HG03196 (cell line): Measurements from ENCODE around the gene CLEC18B.
"Not testable (repeated sequence)": the region's sequence is repeated elsewhere in the genome, so short reads cannot be mapped to it uniquely, and the experiment has no call there.

Experiments
- ATAC-seq: cut with Tn5 transposase; IDR thresholded peaks from one replicate; pipeline ENCODE4 v1.9.1; 2021; ENCODE audit not compliant: unreplicated experiment

The CLEC18B gene

DNA sequence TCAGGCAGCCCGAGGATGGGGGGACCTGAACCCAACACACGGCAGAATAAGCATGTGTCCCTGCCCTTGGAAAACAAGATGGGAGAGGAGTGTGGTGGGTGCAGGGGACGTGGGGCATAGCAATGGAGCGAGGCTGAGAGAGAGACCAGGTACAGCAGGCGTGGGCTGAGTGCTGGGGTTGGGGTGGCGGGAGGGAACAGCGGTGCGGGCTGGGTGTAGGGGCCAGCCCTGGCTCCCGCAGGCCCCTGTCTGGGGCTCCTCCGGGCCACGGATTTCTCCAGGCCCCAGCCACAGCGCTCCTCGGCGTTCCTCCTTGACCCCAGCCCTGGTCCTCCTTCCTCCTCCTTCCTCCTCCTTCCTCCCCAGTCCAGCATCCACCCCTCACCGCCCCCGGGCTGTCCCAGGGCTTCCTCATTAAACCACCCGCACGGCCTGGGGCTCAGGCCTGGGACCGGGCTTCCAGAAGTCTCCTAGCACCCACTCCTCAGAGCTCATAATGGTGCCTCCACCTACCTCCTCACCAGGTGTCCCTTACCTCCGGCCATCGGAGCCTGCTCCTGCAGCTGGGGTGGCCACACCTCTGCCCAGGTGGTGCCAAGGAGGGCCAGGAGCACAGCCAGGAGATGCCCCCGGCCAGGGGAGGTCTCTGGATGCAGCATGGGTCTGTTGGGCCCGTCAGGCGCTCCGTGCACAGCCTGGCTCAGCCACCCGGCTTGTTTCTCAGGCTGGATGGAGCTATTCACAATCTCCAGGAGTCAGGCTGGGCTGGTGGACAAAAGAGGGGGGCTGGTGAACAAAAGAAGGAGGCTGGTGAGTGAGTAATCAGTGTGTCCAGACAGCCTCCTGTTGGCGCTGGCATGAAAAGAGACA is at the start of gene CLEC18B:
Gene CLEC18B, minus strand, starts transcription at position 867 of the 870 bp plus-strand sequence. Its CDS starts 208 bp downstream, at position 659.
- ATAC-seq: not testable (repeated sequence)

DNA sequence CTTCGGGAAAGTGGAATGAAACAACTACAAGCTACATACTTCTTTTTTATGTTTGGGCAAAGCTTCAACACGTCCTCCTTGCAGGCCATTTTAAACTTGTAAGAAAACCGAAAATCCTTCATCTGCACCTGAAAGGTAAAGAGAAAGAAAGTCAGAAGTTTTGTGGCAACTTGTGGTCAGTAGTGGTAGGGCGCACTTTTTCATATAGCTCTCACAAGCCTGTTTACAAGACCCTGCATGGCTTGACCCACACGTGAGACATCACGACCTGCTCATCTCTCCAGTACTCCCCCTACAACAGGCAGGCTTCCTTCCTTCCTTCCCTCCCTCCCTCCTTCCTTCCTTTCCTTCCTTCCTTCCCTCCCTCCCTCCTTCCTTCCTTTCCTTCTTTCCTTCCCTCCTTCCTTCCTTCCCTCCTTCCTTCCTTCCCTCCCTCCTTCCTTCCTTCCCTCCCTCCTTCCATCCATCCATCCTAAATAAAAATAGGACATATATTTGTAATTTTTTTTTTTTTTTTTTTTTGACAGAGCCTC is 48.7 kb upstream of the CLEC18B start:
- ATAC-seq: no peak

- no peak for ATAC-seq
These were observed 47.7 kb upstream of the CLEC18B start for GRCh38 chr16:74468807-74469525.

GRCh38 chr16:74466872-74467271 is 45.6 kb upstream of the CLEC18B start:
- ATAC-seq: no peak

DNA sequence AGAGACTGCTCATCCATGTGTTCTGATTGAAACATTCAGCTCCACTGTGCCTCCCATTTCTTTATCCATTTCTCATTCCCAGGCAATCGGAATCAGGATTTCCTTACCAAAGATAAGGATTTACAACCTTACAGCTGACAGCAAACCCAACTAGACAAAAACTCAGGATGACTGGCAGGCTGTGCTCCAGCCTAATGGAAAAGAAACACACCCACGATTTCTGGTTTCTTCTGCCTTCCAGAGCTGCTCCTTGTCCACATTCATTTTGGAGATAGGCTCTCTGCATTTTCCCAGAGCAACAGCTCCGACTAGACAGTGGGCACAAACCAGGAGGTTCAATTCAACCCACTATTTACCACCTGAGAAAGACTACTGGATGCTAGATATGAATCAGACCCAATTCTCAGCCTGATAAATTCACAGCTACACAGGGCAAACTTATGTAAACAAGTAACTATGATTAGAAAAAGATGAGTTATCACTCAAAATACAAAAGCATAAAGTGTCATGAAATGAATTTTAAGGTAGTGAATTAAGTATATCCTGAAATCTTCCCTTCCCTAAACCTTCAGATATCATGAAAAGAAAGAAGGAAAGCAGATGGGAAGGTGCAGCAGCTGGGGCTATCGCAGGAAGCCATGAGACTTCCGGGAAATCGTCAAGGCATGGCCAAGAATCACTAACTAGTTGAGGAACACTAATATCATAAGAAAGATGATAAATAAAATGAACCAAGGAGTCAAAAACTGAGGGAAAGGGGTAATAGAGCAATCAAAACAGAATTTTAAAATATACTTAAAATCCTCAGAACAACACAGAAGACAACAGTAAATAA is 44.8 kb upstream of the CLEC18B start:
- no peak for ATAC-seq

DNA sequence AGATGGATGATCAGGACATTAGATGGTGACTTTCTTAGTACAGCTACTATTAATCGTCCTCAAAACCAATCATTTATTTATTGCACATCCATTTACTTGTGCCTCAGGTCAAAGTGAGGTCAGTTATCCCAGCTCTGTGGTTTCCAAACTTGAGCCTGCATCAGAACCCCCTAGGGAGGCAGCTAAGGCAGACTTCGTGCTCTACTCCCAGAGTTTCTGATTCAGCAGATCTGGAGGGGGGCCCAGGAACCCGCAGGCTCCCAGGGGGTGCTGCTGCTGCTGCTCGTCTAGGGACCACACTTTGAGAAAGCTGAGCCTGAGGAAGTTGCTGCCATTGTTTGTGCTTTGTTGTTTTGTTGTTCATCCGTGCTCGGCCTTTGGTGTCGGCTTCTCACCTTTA is 44.0 kb upstream of the CLEC18B start:
- ATAC-seq: no peak

DNA sequence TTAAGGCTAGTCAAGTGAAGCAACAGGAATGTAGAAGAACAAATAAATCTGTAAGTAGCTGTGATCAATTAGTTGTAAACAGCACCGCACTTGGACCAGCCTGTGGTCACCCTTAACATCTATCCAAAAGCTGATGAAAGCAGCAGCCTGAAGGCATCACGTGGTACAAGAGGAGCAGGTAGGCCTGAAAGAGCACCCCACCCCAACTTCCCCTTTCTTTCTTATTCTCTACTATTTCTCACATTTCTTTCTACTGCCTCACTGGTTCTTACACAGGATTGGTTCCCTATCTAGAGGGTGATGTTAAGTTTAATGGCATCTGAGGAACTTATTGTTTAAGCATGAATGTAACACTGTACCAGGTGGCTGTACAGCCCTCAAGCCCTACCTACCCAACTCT is 42.6 kb upstream of the CLEC18B start:
- no peak for ATAC-seq

GRCh38 chr16:74462361-74462760 is 41.1 kb upstream of the CLEC18B start:
- no peak for ATAC-seq

GRCh38 chr16:74461826-74462225 is 40.5 kb upstream of the CLEC18B start:
- ATAC-seq: no peak

GRCh38 chr16:74460542-74460941 is 39.3 kb upstream of the CLEC18B start:
- no peak for ATAC-seq

- ATAC-seq: no peak
These were observed 35.0 kb upstream of the CLEC18B start for GRCh38 chr16:74456290-74456625.

DNA sequence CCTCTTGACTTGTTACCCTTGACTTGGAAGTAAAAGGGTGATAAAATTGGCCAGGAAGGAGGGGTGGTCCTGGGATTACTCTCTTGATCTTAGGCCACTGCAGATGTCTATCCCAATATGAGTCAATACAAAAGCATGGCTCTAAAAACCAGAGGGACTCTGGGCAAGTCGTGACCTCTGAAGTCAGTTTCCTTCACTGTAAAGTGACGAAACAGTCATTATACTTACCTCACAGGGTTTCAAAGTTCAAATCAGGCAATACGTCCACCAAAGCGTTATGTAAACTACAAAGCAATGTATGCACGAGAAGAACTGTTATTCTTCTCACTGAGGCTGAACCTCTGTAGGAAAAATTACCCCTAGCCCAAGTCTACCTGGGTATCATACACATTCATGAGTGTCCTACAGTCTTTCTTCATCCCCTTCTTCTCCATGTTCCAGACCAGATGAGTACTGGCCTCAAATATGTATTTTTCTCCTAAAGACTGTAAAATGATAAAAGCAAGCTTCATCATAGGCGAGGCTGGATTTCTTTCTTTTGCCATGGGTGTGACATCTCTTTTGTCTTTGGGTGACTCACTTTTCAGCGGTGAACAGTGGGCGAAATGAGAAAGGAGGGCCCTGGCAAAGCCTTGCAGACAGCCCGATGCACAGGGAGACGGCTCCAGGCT is 34.5 kb upstream of the CLEC18B start:
- no peak for ATAC-seq

DNA sequence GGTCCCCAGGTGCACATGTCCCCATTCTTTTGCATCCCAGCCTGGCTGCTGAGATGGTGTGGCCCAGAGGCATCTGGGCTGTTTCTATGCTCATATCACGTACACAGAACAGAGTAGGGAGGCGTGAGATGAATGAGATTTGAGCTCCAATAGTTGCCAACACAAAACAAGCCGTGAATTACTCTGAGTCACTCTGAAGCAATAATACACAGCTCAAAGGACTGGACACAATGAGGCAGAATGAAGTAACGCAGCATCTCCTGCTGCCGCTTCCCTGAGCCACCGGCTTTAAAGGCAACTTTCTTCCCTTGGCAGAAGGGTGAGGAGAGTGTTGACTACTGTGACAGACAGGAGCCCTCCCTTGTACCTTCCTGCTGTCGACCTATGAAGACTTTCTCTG is 33.9 kb upstream of the CLEC18B start:
- no peak for ATAC-seq

GRCh38 chr16:74451951-74452758 is 30.9 kb upstream of the CLEC18B start:
- ATAC-seq: no peak

DNA sequence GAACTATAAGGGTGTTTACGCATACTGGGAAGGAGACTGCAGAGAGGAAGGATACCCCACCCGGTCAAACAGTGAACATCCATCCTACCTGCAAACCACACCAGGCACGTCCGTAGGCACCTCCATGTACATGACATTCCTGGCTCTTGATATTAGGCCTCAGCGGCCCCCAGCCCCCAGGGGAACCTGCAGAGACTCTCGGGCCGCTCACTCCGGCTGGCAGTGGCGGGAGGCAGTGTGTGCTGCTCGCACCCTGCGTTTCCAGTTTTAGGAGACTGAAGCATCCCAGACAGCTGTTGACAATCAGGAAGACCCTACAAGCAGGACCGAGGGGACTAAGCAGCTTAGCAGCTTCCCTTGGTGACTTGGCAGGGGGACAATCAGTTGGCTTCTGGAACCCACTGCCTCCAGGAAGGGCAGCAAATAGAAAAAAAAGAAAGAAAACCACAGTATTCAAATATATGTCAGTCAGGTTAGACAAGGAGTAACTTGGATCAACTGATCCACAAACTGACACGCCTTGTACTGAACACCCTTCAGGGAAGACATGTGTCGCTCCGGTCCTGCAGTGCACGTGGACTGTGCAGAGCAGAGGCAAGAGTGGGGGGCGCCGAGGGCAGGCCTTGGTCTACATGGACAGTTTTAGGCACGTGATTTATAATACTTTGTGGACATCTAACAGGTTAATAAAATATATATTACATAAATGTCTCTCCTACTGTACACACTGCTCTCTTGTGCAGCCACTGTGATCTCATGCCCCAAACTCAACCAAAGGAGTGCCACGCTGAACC is 29.9 kb upstream of the CLEC18B start:
- ATAC-seq: no peak

GRCh38 chr16:74450236-74450635 is 29.0 kb upstream of the CLEC18B start:
- no peak for ATAC-seq

DNA sequence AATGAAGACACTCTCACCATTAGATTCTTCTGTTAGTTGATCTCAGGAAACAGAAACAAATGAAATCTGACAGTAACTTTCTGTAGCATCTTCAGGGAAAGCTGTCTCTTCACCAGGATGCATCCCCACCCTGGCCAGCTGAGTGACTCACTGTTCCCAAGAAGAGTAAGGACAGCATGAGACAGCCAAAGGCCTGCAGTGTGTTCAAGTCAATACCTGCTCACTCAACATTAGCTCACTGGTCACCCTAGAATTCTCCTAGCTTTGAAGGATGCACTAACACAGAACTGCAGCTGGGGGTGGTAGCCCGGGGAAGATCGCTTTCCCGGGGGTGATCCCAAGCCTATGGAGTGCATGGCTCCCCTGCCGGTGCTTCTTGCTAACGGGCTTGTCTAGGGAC is 28.2 kb upstream of the CLEC18B start:
- no peak for ATAC-seq

- no peak for ATAC-seq
These were observed 27.7 kb upstream of the CLEC18B start for GRCh38 chr16:74448990-74449389.

- ATAC-seq: no peak
These were observed 26.3 kb upstream of the CLEC18B start for GRCh38 chr16:74447578-74447977.
